Measurements from ENCODE around the gene SYNJ2. TPM values are rescaled to one million over a fixed set of nuclear protein-coding genes. Genes with fewer than 3 reads are reported as not detected.

Gene SYNJ2
- total RNA-seq, 1 experiment from 2014 or later: 29.1 TPM

DNA sequence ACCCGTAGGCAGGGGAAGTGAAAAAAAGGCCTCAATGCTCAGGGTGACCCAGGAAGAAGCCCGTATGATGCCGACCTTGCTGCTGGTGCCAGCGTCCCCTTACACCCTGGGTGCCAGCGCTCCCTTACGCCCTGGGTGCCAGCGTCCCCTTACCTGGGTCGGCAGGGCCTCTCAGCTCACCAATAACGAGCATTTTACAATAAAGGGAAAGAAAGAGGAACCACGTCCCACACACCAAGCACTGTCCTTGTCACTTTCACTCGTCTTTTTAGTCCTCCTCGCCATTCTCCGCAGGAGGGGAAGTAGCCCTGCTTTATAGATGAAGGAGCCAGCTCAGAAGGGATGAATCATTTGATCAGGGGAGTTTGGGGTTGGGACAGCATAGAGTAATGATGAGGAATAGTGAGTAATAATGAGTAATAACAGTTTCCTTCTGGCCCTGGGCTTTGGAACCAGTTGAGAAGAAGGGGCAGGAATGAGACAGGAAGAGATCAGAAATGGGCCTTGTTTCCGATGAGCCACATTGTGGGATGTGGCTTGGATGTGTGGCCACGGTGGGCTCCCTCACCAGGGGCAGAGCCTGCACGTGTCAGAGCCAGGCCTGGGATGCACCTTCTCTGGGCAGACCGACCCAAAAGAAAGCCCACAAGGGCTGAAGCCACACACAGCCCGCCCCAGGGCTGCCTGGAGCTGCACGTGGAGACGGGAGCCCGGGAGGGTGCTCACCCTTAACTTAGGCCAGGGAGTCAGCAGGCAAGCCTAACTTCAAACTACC is 75.7 kb downstream of the SYNJ2 start:
- CTCF ChIA-PET: interaction anchor here (1.0 kb wide), 1 partner anchor 14 kb away, joined by 3 read pairs; no protein-coding TSS in a partner anchor
- TF ChIP-seq, protein P1, sequence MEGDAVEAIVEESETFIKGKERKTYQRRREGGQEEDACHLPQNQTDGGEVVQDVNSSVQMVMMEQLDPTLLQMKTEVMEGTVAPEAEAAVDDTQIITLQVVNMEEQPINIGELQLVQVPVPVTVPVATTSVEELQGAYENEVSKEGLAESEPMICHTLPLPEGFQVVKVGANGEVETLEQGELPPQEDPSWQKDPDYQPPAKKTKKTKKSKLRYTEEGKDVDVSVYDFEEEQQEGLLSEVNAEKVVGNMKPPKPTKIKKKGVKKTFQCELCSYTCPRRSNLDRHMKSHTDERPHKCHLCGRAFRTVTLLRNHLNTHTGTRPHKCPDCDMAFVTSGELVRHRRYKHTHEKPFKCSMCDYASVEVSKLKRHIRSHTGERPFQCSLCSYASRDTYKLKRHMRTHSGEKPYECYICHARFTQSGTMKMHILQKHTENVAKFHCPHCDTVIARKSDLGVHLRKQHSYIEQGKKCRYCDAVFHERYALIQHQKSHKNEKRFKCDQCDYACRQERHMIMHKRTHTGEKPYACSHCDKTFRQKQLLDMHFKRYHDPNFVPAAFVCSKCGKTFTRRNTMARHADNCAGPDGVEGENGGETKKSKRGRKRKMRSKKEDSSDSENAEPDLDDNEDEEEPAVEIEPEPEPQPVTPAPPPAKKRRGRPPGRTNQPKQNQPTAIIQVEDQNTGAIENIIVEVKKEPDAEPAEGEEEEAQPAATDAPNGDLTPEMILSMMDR (IDR thresholded peaks at IDR 0.05; ENCODE audit: unreplicated experiment): no peak
- Mint-ChIP-seq H3K4me1 (ENCODE audit: low read depth, unreplicated experiment) (peaks cover 26% of the 10 kb centered on the region), H3K36me3 (ENCODE audit: insufficient read depth, unreplicated experiment) (peaks cover 24% of the 10 kb centered on the region), H3K27me3 (ENCODE audit: unreplicated experiment) (no peaks in the 10 kb centered on the region), H3K9me3 (ENCODE audit: low read depth, unreplicated experiment) (no peaks in the 10 kb centered on the region), H3K4me3 (ENCODE audit: low read depth, unreplicated experiment) (no peak overlapping the region), H3K27ac (ENCODE audit: unreplicated experiment) (peak overlapping the region; percentile 81)
- intact Hi-C loops (cut with micrococcal nuclease; ENCODE audit: unreplicated experiment): no loop called here
- no peak for DNase-seq
- BruUV-seq (replicated peaks): no TSS peak

DNA sequence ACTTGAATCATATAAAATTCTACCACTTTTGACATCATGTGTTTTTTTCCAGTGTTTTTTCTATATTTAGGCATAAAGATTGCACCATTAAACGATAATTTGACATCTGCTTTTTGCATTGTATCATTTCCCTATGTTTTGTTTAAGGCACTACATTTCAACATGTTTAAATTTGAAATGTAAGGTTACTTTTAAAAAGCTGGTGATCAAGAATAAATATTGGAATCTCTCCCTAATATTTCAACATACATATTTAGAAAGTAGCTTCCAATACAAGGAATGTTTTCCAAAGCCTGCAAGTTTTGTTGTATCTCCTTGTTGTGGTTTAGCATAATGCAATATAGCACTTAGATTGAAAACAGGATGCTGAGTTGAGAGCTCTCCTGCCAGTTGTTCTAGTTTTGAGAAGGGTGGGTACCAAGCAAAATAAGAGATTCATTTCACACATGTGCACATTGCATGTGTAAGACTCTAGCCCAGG is 76.5 kb downstream of the SYNJ2 start:
- no peak for DNase-seq
- Mint-ChIP-seq H3K36me3 (ENCODE audit: insufficient read depth, unreplicated experiment) (peaks cover 26% of the 10 kb centered on the region), H3K4me1 (ENCODE audit: low read depth, unreplicated experiment) (peaks cover 26% of the 10 kb centered on the region), H3K27ac (ENCODE audit: unreplicated experiment) (no peak overlapping the region), H3K9me3 (ENCODE audit: low read depth, unreplicated experiment) (no peaks in the 10 kb centered on the region), H3K27me3 (ENCODE audit: unreplicated experiment) (no peaks in the 10 kb centered on the region), H3K4me3 (ENCODE audit: low read depth, unreplicated experiment) (no peak overlapping the region)
- intact Hi-C loops (cut with micrococcal nuclease; ENCODE audit: unreplicated experiment): no loop called here
- TF ChIP-seq, protein P1 (IDR thresholded peaks at IDR 0.05; ENCODE audit: unreplicated experiment): no peak
- no TSS peak for BruUV-seq (replicated peaks)
- CTCF ChIA-PET: interaction anchor here (1.0 kb wide), 1 partner anchor 15 kb away, joined by 3 read pairs; no protein-coding TSS in a partner anchor

DNA sequence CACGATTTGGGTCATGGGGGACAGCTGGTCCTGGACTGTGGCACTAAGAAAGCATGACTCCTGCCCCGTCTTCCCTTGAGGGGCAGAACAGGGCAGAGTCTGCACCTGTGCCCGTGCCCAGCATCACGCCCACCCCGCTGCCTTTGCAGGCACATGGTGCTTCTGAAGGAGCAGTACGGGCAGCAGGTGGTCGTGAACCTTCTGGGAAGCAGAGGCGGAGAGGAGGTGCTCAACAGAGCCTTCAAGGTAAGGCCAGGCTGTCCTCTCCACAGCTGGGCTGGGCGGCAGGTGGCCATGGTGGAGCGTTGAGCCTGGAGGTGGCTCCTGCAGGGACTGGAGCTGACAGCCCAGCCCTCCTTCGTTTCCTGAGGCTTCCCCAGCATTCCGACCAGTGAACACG is 77.4 kb downstream of the SYNJ2 start:
- Mint-ChIP-seq H3K27me3 (ENCODE audit: unreplicated experiment) (no peaks in the 10 kb centered on the region), H3K36me3 (ENCODE audit: insufficient read depth, unreplicated experiment) (peaks cover 32% of the 10 kb centered on the region), H3K27ac (ENCODE audit: unreplicated experiment) (no peak overlapping the region), H3K4me3 (ENCODE audit: low read depth, unreplicated experiment) (no peak overlapping the region), H3K9me3 (ENCODE audit: low read depth, unreplicated experiment) (no peaks in the 10 kb centered on the region), H3K4me1 (ENCODE audit: low read depth, unreplicated experiment) (peaks cover 26% of the 10 kb centered on the region)
- CTCF ChIA-PET: no interaction called here
- TF ChIP-seq, protein P1 (IDR thresholded peaks at IDR 0.05; ENCODE audit: unreplicated experiment): no peak
- intact Hi-C loops (cut with micrococcal nuclease; ENCODE audit: unreplicated experiment): no loop called here
- no peak for DNase-seq
- BruUV-seq (replicated peaks): no TSS peak

DNA sequence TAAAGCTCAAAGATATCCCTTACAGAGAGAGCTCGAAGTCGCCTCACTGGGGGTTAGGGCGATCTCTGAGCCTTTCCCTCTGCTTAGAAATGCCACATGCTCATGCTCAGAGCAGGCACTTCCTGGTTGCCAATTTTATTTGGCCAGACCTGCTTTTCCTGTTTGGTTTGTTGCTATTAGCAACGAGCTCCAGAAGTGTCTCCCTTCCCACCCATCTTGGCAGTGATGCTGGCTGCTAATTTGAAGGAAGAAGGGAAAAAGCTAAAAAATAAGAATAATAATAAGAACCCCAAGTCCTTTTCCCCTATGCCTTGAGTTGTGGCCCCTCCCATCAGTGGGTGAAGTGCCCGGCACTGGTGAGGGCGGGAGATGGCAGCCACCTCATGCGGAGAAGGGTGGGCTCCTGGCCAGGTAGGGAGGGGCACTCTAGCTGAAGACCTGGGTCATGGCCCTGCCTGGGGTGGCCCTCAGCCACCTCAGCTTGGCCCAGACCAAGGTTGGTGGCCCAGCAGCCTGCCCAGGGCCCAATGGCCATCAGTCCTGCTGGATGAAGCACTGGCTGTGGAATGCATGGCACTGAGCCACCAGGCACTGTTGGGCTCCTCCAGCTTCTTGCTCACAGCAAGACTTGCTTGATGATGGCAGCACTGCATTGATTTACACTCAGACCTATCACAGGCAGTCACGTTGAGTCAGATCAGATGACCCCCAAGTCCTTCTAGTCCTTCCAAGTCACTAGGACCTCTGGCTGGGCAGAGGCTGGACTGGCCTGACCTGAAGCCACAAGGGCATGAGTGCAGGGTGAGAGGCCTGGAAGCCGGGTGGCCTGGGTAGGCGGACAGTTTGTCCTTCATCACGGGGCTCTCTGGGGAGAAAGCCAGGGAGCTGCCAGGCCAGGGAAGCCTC is 79.0 kb downstream of the SYNJ2 start:
- Mint-ChIP-seq H3K27ac (ENCODE audit: unreplicated experiment) (peak overlapping the region; percentile 99), H3K4me3 (ENCODE audit: low read depth, unreplicated experiment) (peak overlapping the region; percentile 58), H3K36me3 (ENCODE audit: insufficient read depth, unreplicated experiment) (peaks cover 32% of the 10 kb centered on the region), H3K9me3 (ENCODE audit: low read depth, unreplicated experiment) (no peaks in the 10 kb centered on the region), H3K27me3 (ENCODE audit: unreplicated experiment) (no peaks in the 10 kb centered on the region), H3K4me1 (ENCODE audit: low read depth, unreplicated experiment) (peaks cover 26% of the 10 kb centered on the region)
- BruUV-seq (replicated peaks): no TSS peak
- CTCF ChIA-PET: interaction anchor here (1.0 to 1.9 kb wide), 6 partner anchors 8 to 79 kb away, joined by 3 to 8 read pairs (median 6); partner anchors contain the start of gene SYNJ2
- TF ChIP-seq, protein P1 (IDR thresholded peaks at IDR 0.05; ENCODE audit: unreplicated experiment): no peak
- DNase-seq: peak; percentile 86
- intact Hi-C loops (cut with micrococcal nuclease; ENCODE audit: unreplicated experiment): no loop called here

Data from Calu3 (cell line).